Neural progenitor cell (in vitro differentiated cells): ENCODE results near the gene RPL37.

Source experiments
- EZH2 ChIP-seq: fragments of 200-600 bp; sonication (generic); IDR thresholded peaks from 2 replicates; pipeline ENCODE4 v1.6.1; 2017; ENCODE audit warnings: antibody characterized with exemption, mild to moderate bottlenecking, moderate library complexity
- EZH2phosphoT487 ChIP-seq: fragments of 200-600 bp; sonication (generic); IDR thresholded peaks from 2 replicates; pipeline ENCODE4 v1.6.1; 2017; ENCODE audit warnings: antibody characterized with exemption
- TF ChIP-seq, protein P1 (sequence below): fragments of 200-600 bp; sonication (generic); IDR thresholded peaks from 2 replicates; pipeline ENCODE4 v1.5.1; 2017; ENCODE audit warnings: antibody characterized with exemption, mild to moderate bottlenecking

GRCh38 chr5:40826489-40827187, 8.4 kb downstream of the RPL37 start:
- TF ChIP-seq, protein P1, sequence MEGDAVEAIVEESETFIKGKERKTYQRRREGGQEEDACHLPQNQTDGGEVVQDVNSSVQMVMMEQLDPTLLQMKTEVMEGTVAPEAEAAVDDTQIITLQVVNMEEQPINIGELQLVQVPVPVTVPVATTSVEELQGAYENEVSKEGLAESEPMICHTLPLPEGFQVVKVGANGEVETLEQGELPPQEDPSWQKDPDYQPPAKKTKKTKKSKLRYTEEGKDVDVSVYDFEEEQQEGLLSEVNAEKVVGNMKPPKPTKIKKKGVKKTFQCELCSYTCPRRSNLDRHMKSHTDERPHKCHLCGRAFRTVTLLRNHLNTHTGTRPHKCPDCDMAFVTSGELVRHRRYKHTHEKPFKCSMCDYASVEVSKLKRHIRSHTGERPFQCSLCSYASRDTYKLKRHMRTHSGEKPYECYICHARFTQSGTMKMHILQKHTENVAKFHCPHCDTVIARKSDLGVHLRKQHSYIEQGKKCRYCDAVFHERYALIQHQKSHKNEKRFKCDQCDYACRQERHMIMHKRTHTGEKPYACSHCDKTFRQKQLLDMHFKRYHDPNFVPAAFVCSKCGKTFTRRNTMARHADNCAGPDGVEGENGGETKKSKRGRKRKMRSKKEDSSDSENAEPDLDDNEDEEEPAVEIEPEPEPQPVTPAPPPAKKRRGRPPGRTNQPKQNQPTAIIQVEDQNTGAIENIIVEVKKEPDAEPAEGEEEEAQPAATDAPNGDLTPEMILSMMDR, result no peak
- TF ChIP-seq EZH2phosphoT487 (no peak), EZH2 (no peak)
